SH-SY5Y (cell line): ENCODE results near the gene F10.
A peak's percentile ranks its signal among the peaks of the same experiment; 100 is the strongest.

Experiments used
- GATA2 ChIP-seq: IDR thresholded peaks from 2 replicates; pipeline ENCODE4 v1.6.1; 2011; ENCODE audit warnings: mild to moderate bottlenecking, low read depth, low read length
- GATA3 ChIP-seq: IDR thresholded peaks from 2 replicates; pipeline ENCODE4 v1.6.1; 2011; ENCODE audit warnings: low read depth, mild to moderate bottlenecking, low read length, moderate library complexity

The F10 gene

DNA sequence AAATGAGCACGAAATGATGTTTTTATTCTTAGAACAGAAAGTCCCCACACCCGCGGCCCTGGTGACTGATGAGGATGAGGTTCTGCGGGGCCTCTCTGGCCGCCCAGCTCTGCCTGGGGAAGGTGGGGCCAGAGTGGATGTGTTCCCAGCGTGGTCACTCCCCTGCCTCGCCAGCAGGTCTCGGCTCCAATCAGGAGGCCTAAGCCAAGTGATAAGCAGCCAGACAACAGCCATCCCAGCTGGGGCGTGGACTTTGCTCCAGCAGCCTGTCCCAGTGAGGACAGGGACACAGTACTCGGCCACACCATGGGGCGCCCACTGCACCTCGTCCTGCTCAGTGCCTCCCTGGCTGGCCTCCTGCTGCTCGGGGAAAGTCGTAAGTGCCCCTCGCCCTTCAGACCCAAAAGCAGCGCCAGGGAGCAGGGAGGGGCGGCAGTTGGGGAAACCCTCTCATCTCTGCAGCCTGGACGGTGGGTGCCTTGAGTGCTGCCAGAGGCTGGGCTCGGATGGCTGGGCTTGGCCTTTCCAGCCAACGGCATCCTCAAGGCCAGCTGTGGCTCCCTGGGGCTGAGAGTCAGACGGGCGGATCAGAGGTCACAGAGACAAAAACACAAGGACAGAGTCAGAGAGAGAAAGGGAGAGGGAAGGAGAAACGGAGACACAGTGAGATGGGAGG lies at the start of gene F10:
Gene F10, plus strand, starts transcription at position 250 of the 676 bp plus-strand sequence. Its CDS starts 57 bp downstream, at position 307.
- TF ChIP-seq GATA3 (no peak), GATA2 (peak; percentile 48)

DNA sequence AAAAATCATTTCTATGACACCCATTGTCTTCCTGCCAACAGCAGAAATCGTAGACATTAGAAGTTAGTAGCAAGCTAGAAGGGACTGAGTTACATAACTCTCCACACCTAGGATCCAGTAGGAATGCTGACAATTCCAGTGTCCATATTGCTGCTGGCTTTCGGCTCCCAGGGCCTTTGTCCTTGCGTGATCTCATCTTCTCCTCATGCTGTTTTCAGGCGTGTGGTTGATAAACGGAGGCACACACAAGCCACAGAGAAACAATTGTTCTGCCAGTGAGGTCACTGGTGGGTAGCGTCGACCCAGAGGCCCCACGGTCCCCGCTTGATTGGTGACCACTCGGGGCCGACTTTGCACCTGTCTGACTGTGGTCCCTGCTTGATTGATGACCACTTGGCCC lies 48.7 kb upstream of the F10 start:
- TF ChIP-seq GATA3 (no peak), GATA2 (no peak)

DNA sequence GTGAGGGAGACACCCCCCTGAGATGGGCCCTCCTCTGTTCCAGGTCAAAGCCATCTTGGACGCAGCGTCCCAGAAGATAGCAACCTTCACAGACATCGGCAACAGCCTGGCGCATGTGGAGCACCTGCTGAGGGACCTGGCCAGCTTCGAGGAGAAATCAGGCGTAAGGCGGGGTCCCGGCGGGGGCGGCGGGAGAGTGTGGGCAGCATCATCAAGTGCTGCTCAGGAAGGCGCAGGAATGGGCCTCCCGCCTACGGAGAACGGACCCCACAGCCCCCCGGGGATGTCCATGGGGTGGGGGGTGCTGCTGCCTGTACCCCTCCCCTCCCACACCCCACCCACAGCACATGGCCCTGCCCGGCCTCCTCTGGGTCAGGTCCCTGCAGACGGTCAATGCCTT lies 48.2 kb upstream of the F10 start:
- TF ChIP-seq GATA3, result no peak
- TF ChIP-seq GATA2, result no peak

- TF ChIP-seq GATA3 (no peak), GATA2 (no peak)
These were observed 47.7 kb upstream of the F10 start for GRCh38 chr13:113074876-113075275.

GRCh38 chr13:113075711-113076110 lies 46.9 kb upstream of the F10 start:
- TF ChIP-seq GATA2 (no peak), GATA3 (no peak)

DNA sequence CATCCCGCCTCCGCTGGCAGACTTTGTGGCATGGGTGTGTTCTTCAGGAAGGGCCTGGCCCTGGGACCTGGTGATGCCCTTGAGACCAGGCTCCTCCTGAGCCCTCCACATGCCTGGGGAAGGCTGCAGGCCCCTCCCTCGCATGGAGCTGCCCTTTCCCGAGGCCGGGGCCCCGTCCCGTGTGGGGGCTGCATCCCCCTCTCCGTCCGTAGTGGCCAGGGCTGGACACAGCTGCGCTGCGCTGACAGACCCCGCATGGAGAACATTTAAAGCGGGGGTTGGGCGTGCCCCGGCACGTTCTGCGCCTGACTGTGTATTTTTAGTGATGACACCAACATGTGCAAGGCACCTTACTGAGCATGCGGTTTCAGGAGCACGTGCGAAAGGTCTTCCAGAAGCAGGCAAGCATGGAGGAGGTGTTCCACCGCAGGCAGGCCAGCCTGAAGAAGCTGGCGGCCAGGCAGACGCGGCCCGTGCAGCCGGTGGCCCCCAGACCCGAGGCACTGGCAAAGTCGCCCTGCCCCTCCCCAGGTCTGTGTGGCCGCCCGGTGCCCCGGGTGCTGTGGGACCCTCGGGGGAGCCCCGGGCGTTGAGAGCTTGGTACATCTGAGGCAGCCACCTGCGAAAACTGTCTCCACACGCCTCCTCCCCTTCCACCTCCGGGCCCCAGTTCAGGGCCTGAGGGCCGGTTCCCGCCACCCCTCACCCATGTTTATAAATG lies 45.8 kb upstream of the F10 start:
- TF ChIP-seq GATA2 (no peak), GATA3 (no peak)

DNA sequence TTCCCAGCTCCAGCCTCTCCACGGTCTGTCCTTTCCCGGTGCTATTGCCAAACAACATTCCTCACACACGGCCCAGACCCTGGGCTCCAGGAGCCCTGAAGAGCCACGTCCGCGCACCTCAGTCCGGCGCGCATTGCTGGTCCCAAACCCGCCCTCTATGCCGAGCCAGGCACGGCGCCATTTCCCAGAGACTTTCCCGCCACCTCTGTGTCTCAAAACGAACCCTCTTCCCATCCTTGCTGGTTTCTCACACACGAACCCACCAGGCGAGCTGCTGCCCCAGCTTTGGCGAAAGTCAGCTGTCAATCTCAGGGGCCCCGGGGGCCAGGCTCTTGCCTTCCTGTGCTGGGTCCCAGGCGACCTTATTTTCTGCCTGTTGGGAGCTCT lies 45.0 kb upstream of the F10 start:
- TF ChIP-seq GATA2 (no peak), GATA3 (no peak)

- TF ChIP-seq GATA2 (no peak), GATA3 (no peak)
These were observed 44.4 kb upstream of the F10 start for GRCh38 chr13:113077953-113078901.

GRCh38 chr13:113078902-113079780 lies 43.5 kb upstream of the F10 start:
- TF ChIP-seq GATA2 (no peak), GATA3 (no peak)

- TF ChIP-seq GATA2 (no peak), GATA3 (no peak)
These were observed 42.2 kb upstream of the F10 start for GRCh38 chr13:113080361-113080831.

GRCh38 chr13:113080901-113081521 lies 41.6 kb upstream of the F10 start:
- TF ChIP-seq GATA2, result no peak
- no peak for TF ChIP-seq GATA3

- TF ChIP-seq GATA3, result no peak
- TF ChIP-seq GATA2, result no peak
These were observed 40.2 kb upstream of the F10 start for GRCh38 chr13:113082198-113083021.
